Keratinocyte (primary cell): ENCODE measurements around the gene ZACN.

ENCODE experiments used
- CTCF ChIP-seq, 3 experiments: IDR thresholded peaks in 1 of 3; conservative IDR thresholded peaks in 1 of 3; optimal IDR thresholded peaks in 1 of 3; 2 replicates in 2 of 3; 3 replicates in 1 of 3; pipeline versions ENCODE3 to v1.5.1; 2011; ENCODE audit warnings: low read length in 3 of 3, mild to moderate bottlenecking in 3 of 3, moderate library complexity in 2 of 3, control low read depth in 1 of 3, inconsistent platforms in 1 of 3; ENCODE audit not compliant: insufficient read depth in 2 of 3; ENCODE audit errors: extremely low read depth in 1 of 3
- EZH2 ChIP-seq: IDR thresholded peaks from one replicate; pipeline ENCODE4 v1.6.1; 2012; ENCODE audit warnings: inconsistent platforms, mild to moderate bottlenecking, low read length, moderate library complexity

- TF ChIP-seq CTCF (optimal IDR thresholded peaks at IDR 0.05 in 1 of 3, IDR thresholded peaks at IDR 0.05 in 1 of 3, conservative IDR thresholded peaks at IDR 0.05 in 1 of 3; ENCODE audit: extremely low read depth in 1 of 3, insufficient read depth in 2 of 3, low read length in 3 of 3) = no peak
- TF ChIP-seq EZH2 = no peak
These were observed 24.9 kb upstream of the ZACN start for GRCh38 chr17:76054112-76054476.
